A673 (cell line): ENCODE measurements around the gene FRMD3.

ENCODE experiments used
- EZH2 ChIP-seq: fragments of 200-600 bp; sonication (generic); IDR thresholded peaks from 2 replicates; pipeline ENCODE4 v1.6.1; 2017; ENCODE audit warnings: borderline replicate concordance, low read depth, mild to moderate bottlenecking, mixed read lengths, antibody characterized with exemption, low read length; ENCODE audit not compliant: poor library complexity, severe bottlenecking
- TF ChIP-seq, protein P1 (sequence below): fragments of 300-800, 200-600 bp; sonication (generic); conservative IDR thresholded peaks from 2 replicates; pipeline ENCODE4 v1.5.1; 2017; ENCODE audit warnings: low read depth, mild to moderate bottlenecking, antibody characterized with exemption, low read length, moderate library complexity, mixed read lengths

DNA sequence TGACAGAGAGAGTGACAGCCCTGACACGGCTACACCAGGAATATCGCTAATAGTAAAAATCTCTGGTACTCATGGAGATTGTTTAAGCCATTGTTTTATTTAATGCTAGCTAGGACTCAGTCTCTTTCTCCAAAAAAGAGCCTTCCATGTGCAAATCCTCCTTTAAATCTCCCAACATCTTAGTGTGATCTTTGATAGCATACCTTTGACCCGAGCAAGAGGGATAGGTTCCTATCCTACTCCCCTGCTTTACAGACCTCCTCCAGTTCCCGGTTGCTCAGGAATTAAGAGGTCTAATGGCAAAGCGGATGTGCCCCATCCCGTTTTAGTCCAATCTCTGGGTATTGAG, 663 bp upstream of the FRMD3 start:
- TF ChIP-seq, protein P1, sequence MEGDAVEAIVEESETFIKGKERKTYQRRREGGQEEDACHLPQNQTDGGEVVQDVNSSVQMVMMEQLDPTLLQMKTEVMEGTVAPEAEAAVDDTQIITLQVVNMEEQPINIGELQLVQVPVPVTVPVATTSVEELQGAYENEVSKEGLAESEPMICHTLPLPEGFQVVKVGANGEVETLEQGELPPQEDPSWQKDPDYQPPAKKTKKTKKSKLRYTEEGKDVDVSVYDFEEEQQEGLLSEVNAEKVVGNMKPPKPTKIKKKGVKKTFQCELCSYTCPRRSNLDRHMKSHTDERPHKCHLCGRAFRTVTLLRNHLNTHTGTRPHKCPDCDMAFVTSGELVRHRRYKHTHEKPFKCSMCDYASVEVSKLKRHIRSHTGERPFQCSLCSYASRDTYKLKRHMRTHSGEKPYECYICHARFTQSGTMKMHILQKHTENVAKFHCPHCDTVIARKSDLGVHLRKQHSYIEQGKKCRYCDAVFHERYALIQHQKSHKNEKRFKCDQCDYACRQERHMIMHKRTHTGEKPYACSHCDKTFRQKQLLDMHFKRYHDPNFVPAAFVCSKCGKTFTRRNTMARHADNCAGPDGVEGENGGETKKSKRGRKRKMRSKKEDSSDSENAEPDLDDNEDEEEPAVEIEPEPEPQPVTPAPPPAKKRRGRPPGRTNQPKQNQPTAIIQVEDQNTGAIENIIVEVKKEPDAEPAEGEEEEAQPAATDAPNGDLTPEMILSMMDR: no peak
- TF ChIP-seq EZH2: no peak
